Left lobe of liver (tissue), 2 donors: Measurements from ENCODE around the gene TAOK3. TPM values are rescaled to one million over a fixed set of nuclear protein-coding genes. Genes with fewer than 3 reads are reported as not detected.
"Not testable (repeated sequence)": the region's sequence is repeated elsewhere in the genome, so short reads cannot be mapped to it uniquely, and the experiment has no call there.

ENCODE experiments used
- ATAC-seq: fragments of 200-7000 bp; cut with Tn5 transposase; one replicate; pipeline ENCODE4 v1.9.1; 2020; ENCODE audit warnings: mild to moderate bottlenecking, moderate library complexity
- DNase-seq: peaks from one replicate; pipeline ENCODE4 v3.0.0-alpha.2; 2020; ENCODE audit warnings: low spot score
- total RNA-seq: library from RNA; stranded (reverse); gene quantifications from one replicate; pipeline ENCODE4 v1.2.1, GENCODE V29; 2021
- donor health status: DM: no; HTN: no; CAD: no; lungs with moderate emphysema.
- donor health status: DM: no; HTN: yes; CAD: no.

TAOK3 gene
- total RNA-seq, 1 donor from 2014 or later = 15.5 TPM

DNA sequence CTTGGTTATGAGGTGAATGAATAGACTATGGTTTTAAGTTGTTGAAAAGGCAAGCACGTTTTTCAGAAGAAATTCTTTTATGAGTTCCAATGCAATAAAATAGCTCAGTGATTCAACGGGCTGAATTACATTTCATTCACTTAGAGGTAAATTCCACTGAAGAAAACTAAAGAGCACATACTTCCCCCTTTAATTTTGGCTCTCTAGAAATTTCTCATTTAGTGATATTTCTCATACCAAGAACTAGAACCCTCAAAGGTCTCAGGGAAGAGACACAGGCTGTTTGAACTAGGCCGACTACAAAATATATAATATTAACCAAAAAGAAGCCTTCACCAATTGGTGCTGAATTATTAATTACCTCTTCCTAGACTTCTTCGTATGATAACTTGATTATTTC is 68.6 kb downstream of the TAOK3 start:
- ATAC-seq = no peak
- DNase-seq = no peak

DNA sequence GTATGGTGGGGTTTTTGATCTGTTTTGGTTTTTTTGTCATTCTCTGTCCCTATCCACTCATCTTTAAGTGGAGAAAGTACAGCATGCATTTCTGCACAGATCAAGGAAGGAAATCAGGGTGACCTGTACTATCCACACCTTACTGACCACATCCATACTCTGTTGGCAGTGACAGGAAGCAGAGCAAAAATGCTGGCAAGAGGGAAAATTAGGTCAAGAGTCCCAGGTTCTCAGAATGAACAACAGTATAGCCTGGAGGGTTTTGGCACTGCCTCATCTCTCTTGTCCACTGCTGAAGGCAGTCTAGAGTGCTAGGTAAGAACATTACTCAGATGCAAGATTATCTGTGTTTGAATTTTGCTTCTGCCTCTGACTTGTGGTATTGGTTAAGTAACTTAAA is 70.7 kb downstream of the TAOK3 start:
- DNase-seq (no peak), ATAC-seq (peak; percentile 64)

DNA sequence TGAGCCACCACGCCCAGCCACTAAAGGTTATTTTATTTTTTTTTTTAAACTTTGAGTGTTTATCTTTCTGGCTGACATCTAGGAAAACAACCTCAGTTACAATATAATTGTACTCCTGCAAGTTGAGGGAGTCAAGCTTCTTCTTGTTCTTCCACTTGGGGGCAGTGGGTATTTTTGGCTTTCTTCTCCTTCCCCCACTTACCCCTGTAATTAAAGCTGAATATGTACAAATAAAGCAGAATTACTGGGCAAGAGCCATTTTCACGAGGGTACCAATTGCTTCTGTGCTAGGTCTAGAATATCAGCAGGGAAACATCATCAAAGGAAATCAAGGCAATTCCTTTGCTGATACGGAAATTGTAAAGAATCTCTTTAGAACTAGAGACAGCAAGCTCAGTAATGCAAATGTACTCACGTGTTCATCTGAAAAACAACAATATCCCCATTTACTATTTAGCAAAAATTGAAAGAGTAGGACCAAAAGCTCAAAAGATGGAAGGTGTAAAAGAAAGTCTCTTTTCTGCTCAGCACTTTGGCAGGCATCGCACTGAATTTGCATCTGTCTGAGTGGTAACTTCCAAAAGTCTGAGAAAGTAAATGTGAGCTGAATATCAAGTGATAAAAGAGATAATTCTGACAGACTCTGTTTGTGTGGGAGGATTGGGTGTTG is 72.8 kb downstream of the TAOK3 start:
- ATAC-seq (no peak), DNase-seq (no peak)

DNA sequence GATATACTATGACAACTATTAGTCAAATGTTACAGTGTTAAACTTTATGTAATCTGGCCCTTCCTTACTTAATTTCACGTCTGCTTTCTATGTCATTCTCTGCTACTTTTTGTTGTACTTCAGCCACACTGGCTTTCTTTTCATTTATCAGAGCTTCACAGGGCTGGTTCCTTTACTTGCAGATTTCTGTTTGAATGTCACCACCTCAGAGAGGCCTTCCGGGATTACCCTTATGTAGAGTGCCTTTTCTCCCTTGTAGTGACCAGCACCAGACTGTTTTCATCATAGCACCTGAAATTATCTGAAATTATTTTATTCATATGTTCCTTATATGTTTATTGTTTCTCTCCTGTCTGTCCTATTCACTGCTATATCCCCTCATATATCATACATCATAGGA is 75.4 kb downstream of the TAOK3 start:
- DNase-seq (no peak), ATAC-seq (no peak)

DNA sequence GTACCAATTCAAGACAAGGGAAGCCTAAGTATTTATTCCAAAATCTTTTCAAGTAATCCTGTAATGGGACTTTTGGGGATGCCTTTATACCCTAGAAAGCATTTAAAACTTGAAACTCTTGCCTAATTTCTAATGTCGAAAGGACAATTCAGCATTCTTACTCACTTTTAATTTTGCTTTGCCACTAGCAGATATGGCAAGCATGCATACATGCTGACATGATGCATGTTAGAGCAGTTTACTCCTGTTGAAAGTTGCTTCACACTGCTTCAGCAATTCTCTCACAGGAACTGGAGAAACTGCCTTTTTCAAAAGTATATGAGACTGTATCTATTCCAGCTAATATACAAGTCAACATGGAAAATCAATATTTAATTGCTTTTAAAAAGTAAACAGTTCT is 79.9 kb downstream of the TAOK3 start:
- DNase-seq = no peak
- ATAC-seq = no peak

GRCh38 chr12:118290130-118290529 is 82.6 kb downstream of the TAOK3 start:
- ATAC-seq (no peak), DNase-seq (no peak)

- DNase-seq (no peak), ATAC-seq (no peak)
Observed at GRCh38 chr12:118288174-118288573, 84.5 kb downstream of the TAOK3 start.

DNA sequence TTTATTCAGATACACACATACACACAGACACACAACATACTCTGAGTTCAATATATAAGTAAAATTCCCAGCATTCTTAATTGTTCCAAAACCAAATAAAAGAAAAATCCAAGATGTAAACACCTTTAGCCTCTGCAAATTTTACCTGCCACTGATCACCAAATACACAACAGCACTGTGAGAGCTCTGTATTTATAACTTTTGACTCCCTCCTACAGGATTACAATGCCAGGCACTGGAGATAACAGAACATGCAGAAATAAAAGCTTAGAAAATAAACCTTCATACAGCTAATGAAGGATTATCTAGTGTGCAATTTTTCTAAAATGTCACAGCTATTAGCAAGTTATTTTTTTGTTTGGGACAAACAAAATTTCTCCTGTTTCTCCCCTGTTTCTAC is 85.0 kb downstream of the TAOK3 start:
- DNase-seq (no peak), ATAC-seq (no peak)

- ATAC-seq = no peak
- no peak for DNase-seq
Observed at GRCh38 chr12:118282767-118283166, 89.9 kb downstream of the TAOK3 start.

DNA sequence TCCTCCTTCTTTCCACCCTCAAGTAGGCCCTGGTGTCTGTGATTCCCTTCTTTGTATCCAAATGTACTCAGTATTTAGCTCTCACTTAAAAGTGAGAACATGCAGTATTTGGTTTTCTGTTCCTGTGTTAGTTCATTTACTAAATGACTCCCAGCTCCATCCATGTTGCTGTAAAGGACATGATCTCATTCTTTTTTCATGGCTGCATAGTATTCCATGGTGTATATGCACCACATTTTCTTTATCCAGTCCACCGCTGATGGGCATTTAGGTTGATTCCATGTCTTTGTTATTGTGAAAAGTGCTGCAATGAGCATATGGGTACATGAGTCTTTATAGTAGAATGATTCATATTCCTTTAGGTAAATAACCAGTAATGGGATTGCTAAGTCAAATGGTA is 94.4 kb downstream of the TAOK3 start:
- ATAC-seq = not testable (repeated sequence)

GRCh38 chr12:118274066-118274465 is 98.6 kb downstream of the TAOK3 start:
- ATAC-seq = no peak

More for the DNA sequence above, 94.4 kb downstream of the TAOK3 start:
- DNase-seq = not testable (repeated sequence)

GRCh38 chr12:118271770-118272417 is 100.8 kb downstream of the TAOK3 start:
- ATAC-seq (no peak), DNase-seq (no peak)

More at GRCh38 chr12:118274066-118274465, 98.6 kb downstream of the TAOK3 start:
- DNase-seq = no peak

GRCh38 chr12:118271183-118271582 is 101.5 kb downstream of the TAOK3 start:
- DNase-seq (no peak), ATAC-seq (no peak)

DNA sequence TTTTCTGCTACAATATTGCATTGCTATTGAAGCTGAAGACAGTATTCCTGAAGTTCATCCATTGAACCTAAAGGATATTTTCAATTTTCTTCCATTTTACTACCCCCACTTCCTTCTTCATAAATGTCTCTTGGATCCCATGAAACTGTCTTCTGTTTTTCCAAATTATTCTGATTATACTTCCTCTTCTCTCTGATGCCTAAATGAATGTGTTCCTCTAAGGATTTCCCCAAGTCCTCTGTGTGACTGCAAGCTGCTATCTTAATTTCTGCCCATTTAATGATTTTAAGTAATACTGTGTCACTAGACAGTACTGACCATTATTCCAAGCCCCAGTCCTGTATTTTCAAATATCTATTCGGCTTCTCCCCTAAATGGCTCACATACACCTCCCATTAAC is 102.9 kb downstream of the TAOK3 start:
- no peak for DNase-seq
- no peak for ATAC-seq

GRCh38 chr12:118259079-118259478 is 113.6 kb downstream of the TAOK3 start:
- DNase-seq (no peak), ATAC-seq (no peak)

GRCh38 chr12:118256352-118256751 is 116.4 kb downstream of the TAOK3 start:
- ATAC-seq = no peak
- DNase-seq = no peak

DNA sequence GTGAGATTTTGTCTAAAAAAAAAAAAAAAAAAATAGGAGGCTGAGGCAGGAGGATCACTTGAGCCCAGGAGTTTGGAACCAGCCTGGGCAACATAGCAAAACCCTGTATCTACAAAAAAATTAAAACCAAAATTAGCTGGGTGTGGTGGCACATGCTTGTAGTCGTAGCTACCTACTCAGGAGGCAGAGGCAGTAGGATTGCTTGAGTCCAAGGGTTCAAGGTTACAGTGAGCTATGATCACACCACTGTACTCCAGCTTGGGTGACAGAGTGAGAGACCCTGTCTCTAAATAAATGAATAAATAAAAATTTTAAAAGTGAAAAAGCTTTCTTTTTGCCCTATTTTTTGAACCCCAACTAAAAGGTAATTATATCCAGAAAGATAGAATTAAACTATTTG is 123.2 kb downstream of the TAOK3 start:
- ATAC-seq (no peak), DNase-seq (no peak)

- not testable (repeated sequence) for ATAC-seq, DNase-seq
Observed at GRCh38 chr12:118245886-118246285, 126.8 kb downstream of the TAOK3 start.

GRCh38 chr12:118238888-118239287 is 133.8 kb downstream of the TAOK3 start:
- DNase-seq (no peak), ATAC-seq (no peak)

GRCh38 chr12:118237908-118238307 is 134.8 kb downstream of the TAOK3 start:
- DNase-seq = no peak
- ATAC-seq = no peak

GRCh38 chr12:118237052-118237665 is 135.5 kb downstream of the TAOK3 start:
- DNase-seq (no peak), ATAC-seq (no peak)

DNA sequence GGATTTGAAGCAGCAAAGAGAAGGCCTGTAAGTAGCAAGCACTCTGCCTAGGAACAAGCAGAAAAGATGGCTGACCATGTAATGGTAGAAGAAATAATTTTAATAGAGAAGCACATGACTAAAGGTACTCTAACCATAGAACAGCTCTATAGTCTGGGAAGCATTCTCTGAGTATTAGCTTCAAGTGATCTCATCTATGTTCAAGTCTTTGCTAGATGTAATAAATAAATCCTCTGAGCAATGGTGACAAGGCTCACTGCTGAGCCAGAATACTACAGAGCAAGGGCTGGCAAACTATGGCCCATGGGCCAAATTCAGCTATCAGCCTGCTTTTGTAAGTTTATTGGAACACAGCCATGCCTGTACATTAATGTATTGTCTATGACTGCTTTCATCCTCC is 152.0 kb downstream of the TAOK3 start:
- no peak for DNase-seq
- ATAC-seq = no peak
